GM06990 (cell line): ENCODE measurements around the gene FRMD5.

Source experiments
- DNase-seq: peaks from one replicate; pipeline ENCODE4 v3.0.0-alpha.2; 2011; ENCODE audit not compliant: insufficient read length; ENCODE audit errors: extremely low read depth
- H3K27me3 ChIP-seq: replicated peaks from 2 replicates; pipeline ENCODE4 v1.6.0; 2011; ENCODE audit warnings: low read length; ENCODE audit not compliant: control insufficient read depth, insufficient read depth
- H3K36me3 ChIP-seq: 2 replicates; pipeline ENCODE4 v1.5.1; 2011; ENCODE audit warnings: low read length; ENCODE audit not compliant: control insufficient read depth, insufficient read depth
- H3K4me3 ChIP-seq: replicated peaks from 2 replicates; pipeline ENCODE4 v1.5.1; 2011; ENCODE audit warnings: low read depth, mild to moderate bottlenecking, control low read depth, low read length
- CTCF ChIP-seq: IDR thresholded peaks from 2 replicates; pipeline ENCODE4 v1.5.1; 2011; ENCODE audit warnings: low read length, control low read depth, mild to moderate bottlenecking, inconsistent platforms; ENCODE audit not compliant: insufficient read depth, poor library complexity, severe bottlenecking

FRMD5 gene

GRCh38 chr15:43968551-43968950, 226.5 kb downstream of the FRMD5 start:
- Histone ChIP-seq H3K4me3 (no peak overlapping the region), H3K36me3 (no peaks in the 10 kb centered on the region), H3K27me3 (no peaks in the 10 kb centered on the region)
- no peak for TF ChIP-seq CTCF
- DNase-seq: no peak

- no peak for DNase-seq
- no peak for TF ChIP-seq CTCF
- H3K27me3 ChIP-seq: no peaks in the 10 kb centered on the region
Observed at GRCh38 chr15:43966646-43967045, 228.4 kb downstream of the FRMD5 start.

GRCh38 chr15:43958861-43959330, 236.2 kb downstream of the FRMD5 start:
- no peak for TF ChIP-seq CTCF
- no peak overlapping the region for H3K4me3 ChIP-seq
- H3K36me3 ChIP-seq: no peaks in the 10 kb centered on the region
- H3K27me3 ChIP-seq: no peaks in the 10 kb centered on the region
- no peak for DNase-seq

More at GRCh38 chr15:43966646-43967045, 228.4 kb downstream of the FRMD5 start:
- no peaks in the 10 kb centered on the region for H3K36me3 ChIP-seq
- H3K4me3 ChIP-seq: no peak overlapping the region

- Histone ChIP-seq H3K36me3 (no peaks in the 10 kb centered on the region), H3K4me3 (no peak overlapping the region), H3K27me3 (no peaks in the 10 kb centered on the region)
- DNase-seq: no peak
- TF ChIP-seq CTCF: no peak
Observed at GRCh38 chr15:43957724-43958123, 237.3 kb downstream of the FRMD5 start.

- H3K36me3 ChIP-seq: no peaks in the 10 kb centered on the region
- H3K27me3 ChIP-seq: no peaks in the 10 kb centered on the region
- H3K4me3 ChIP-seq: no peak overlapping the region
- no peak for TF ChIP-seq CTCF
- DNase-seq: no peak
Observed at GRCh38 chr15:43955140-43955539, 239.9 kb downstream of the FRMD5 start.

GRCh38 chr15:43954181-43954621, 240.9 kb downstream of the FRMD5 start:
- DNase-seq: no peak

More at GRCh38 chr15:43954181-43954621, 240.9 kb downstream of the FRMD5 start:
- Histone ChIP-seq H3K36me3 (no peaks in the 10 kb centered on the region), H3K27me3 (no peaks in the 10 kb centered on the region), H3K4me3 (no peak overlapping the region)
- TF ChIP-seq CTCF: no peak
